Calu3 (cell line): ENCODE results near the gene AGK. TPM values are rescaled to one million over a fixed set of nuclear protein-coding genes. Genes with fewer than 3 reads are reported as not detected.

Experiments used
- BruUV-seq: library from RNA; stranded (reverse); fragments of 400-500 nt; replicated peaks from 2 replicates; lab custom pipeline; 2021; lab: Mats Ljungman, UMichigan
- CTCF ChIA-PET: fragments of 300-600 bp; sonication (Branson Sonifier 250); formaldehyde crosslinking; loops from one replicate; lab custom pipeline; 2022; ENCODE audit warnings: antibody characterized with exemption; lab: Charles Lee
- DNase-seq: peaks from one replicate; pipeline ENCODE4 v3.0.0; 2022
- H3K27ac Mint-ChIP-seq: one replicate; pipeline ENCODE4 v1.8.0; 2022; ENCODE audit warnings: mixed read lengths; ENCODE audit not compliant: unreplicated experiment
- H3K27me3 Mint-ChIP-seq: one replicate; pipeline ENCODE4 v1.8.0; 2022; ENCODE audit warnings: mixed read lengths; ENCODE audit not compliant: unreplicated experiment
- H3K36me3 Mint-ChIP-seq: one replicate; pipeline ENCODE4 v1.8.0; 2022; ENCODE audit warnings: mild to moderate bottlenecking, moderate library complexity, mixed read lengths; ENCODE audit not compliant: insufficient read depth, unreplicated experiment
- H3K4me1 Mint-ChIP-seq: one replicate; pipeline ENCODE4 v1.8.0; 2022; ENCODE audit warnings: mild to moderate bottlenecking, low read depth, mixed read lengths; ENCODE audit not compliant: unreplicated experiment
- H3K4me3 Mint-ChIP-seq: one replicate; pipeline ENCODE4 v1.8.0; 2022; ENCODE audit warnings: mild to moderate bottlenecking, low read depth, moderate library complexity, mixed read lengths; ENCODE audit not compliant: unreplicated experiment
- H3K9me3 Mint-ChIP-seq: one replicate; pipeline ENCODE4 v1.8.0; 2022; ENCODE audit warnings: low read depth, mixed read lengths; ENCODE audit not compliant: unreplicated experiment
- CTCF ChIP-seq: fragments of 200-600 bp; IDR thresholded peaks from one replicate; pipeline ENCODE4 v1.8.0; 2022; ENCODE audit warnings: antibody characterized with exemption; ENCODE audit not compliant: unreplicated experiment
- intact Hi-C: fragments of 100-400 bp; cut with micrococcal nuclease; formaldehyde crosslinking; loops from one replicate; pipeline ENCODE4 v1.10.0; 2022; ENCODE audit not compliant: unreplicated experiment
- total RNA-seq: library from RNA; stranded (reverse); gene quantifications from 2 replicates; pipeline ENCODE4 v1.2.3, GENCODE V29; 2022

The AGK gene
- total RNA-seq, 1 experiment from 2014 or later: 32.3 TPM

GRCh38 chr7:141698247-141699015 is 147.2 kb downstream of the AGK start:
- intact Hi-C loops: no loop called here
- Mint-ChIP-seq H3K9me3 (no peaks in the 10 kb centered on the region), H3K27me3 (no peaks in the 10 kb centered on the region), H3K4me3 (no peak overlapping the region), H3K27ac (no peak overlapping the region), H3K4me1 (peaks cover 58% of the 10 kb centered on the region), H3K36me3 (peaks cover 6% of the 10 kb centered on the region)
- no TSS peak for BruUV-seq
- DNase-seq: no peak
- TF ChIP-seq CTCF: no peak
- CTCF ChIA-PET: interaction anchor here (0.6 to 1.0 kb wide), 2 partner anchors 11 to 236 kb away, joined by 4 to 8 read pairs; no protein-coding TSS in a partner anchor

- no peak for TF ChIP-seq CTCF
- intact Hi-C loops: no loop called here
- BruUV-seq: TSS peak; percentile 22
- no peaks in the 10 kb centered on the region for H3K9me3 Mint-ChIP-seq
- H3K27ac Mint-ChIP-seq: no peak overlapping the region
- no peaks in the 10 kb centered on the region for H3K27me3 Mint-ChIP-seq
- CTCF ChIA-PET: no interaction called here
- peaks cover 61% of the 10 kb centered on the region for H3K4me1 Mint-ChIP-seq
- H3K36me3 Mint-ChIP-seq: peaks cover 6% of the 10 kb centered on the region
- H3K4me3 Mint-ChIP-seq: peak overlapping the region; percentile 55
- no peak for DNase-seq
Measured at GRCh38 chr7:141699860-141700259, 148.7 kb downstream of the AGK start.

GRCh38 chr7:141700296-141700847 is 149.2 kb downstream of the AGK start:
- DNase-seq: no peak
- CTCF ChIA-PET: no interaction called here
- intact Hi-C loops: no loop called here
- Mint-ChIP-seq H3K36me3 (peaks cover 6% of the 10 kb centered on the region), H3K27me3 (no peaks in the 10 kb centered on the region), H3K27ac (no peak overlapping the region), H3K4me1 (peaks cover 60% of the 10 kb centered on the region), H3K4me3 (peak overlapping the region; percentile 55), H3K9me3 (no peaks in the 10 kb centered on the region)
- no peak for TF ChIP-seq CTCF
- BruUV-seq: no TSS peak

GRCh38 chr7:141700848-141701371 is 149.7 kb downstream of the AGK start:
- peaks cover 6% of the 10 kb centered on the region for H3K36me3 Mint-ChIP-seq
- CTCF ChIA-PET: no interaction called here
- H3K27ac Mint-ChIP-seq: no peak overlapping the region
- H3K9me3 Mint-ChIP-seq: no peaks in the 10 kb centered on the region
- intact Hi-C loops: no loop called here
- H3K27me3 Mint-ChIP-seq: no peaks in the 10 kb centered on the region
- peaks cover 55% of the 10 kb centered on the region for H3K4me1 Mint-ChIP-seq
- BruUV-seq: no TSS peak
- peak overlapping the region; percentile 55 for H3K4me3 Mint-ChIP-seq
- DNase-seq: no peak
- no peak for TF ChIP-seq CTCF
